Epithelial cell of alveolus of lung (primary cell): Measurements from ENCODE around the gene TCTN2. TPM values are rescaled to one million over a fixed set of nuclear protein-coding genes. Genes with fewer than 3 reads are reported as not detected.

Experiments
- total RNA-seq: library from RNA; depleted of rRNA; stranded (reverse); fragments of >200 nt; gene quantifications from 2 replicates; pipeline ENCODE4 v1.2.1, GENCODE V29; 2015

TCTN2 gene
- 6.9 and 8.4 TPM in 2 replicates for total RNA-seq

DNA sequence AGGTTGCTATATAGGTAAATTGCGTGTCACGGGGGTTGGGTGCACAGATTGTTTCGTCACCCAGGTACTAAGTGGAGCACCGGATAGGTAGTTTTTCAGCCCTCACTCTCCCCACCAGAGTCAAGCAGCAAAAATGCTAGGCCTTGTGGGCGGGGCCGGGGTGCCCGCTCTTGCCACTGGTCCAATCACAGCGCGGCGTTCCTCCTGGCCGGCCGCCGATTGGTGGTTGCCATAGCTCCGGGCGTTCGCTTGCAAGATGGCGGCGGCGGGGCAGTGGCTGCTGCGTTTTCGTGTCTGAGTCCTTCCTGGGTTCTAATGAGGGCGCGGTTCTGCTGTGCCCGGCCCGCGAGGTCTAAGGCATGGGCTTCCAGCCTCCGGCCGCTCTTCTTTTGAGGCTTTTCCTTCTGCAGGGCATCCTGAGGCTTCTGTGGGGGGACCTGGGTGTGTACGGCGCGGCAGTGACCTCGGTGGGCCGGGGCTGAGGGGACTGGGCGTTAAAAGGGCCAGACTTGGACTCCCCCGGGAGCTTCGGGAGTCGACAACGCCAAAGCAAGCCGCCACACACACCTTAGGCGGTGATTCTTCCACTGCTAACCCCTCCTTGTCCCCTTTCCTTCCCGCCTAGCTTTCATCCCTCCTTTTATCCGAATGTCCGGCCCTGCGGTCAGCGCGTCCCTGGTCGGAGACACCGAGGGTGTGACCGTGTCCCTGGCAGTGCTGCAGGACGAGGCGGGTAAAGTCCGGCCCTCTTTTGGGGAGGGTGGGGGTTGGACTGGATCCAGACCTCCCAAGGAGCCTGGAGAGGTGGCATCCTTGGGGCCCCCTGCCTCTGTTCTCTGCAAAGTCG lies at the start of gene TCTN2:
Gene TCTN2, plus strand, starts transcription at position 232 of the 847 bp plus-strand sequence. Its CDS starts 128 bp downstream, at position 360.

DNA sequence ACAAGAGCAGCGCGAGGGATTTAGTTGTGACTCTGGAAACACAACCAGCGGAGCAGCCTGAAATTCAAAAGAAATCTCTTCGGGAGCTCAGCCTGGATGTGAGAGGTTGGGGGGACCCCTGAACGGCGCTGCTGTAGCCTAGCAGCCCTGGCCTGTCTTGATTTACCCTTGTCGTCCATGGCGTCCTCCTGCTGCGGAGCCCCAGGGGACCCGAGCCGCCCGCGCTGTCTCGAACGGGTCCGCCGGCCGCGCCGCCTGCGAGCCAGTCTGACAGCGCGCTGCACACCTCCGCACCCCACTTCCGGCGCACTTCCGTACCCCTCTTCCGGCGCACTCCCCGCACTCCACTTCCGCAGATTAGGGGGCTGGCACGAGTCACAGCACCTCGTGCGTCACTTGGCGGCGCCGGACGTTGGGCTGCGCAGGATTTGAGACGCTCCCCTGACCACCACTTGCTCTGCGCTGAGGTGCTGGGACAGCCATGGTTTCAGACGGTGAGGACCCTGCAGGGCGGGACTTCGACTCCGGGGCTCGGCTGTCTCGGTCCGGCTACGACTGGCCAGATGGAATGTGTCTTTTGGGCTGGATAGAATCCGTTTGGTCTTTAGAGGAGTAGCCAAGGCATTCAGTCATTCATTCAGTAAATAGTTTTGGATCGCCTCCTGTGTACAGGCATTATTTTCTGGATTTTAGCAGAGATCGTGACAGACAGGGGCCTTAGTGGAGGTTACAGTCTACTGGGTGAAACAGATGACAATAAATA lies 37.4 kb upstream of the TCTN2 start, which contains the start of the genes EIF2B1 and GTF2H3:
Gene EIF2B1, minus strand, starts transcription at position 308 of the 763 bp plus-strand sequence. Its CDS starts 129 bp downstream, at position 179.
Gene GTF2H3, plus strand, starts transcription at position 451 of the 763 bp plus-strand sequence. Its CDS starts 31 bp downstream, at position 482.

Other genes with a start within 250 kb of the TCTN2 start
- 2.6 and 5.9 TPM in 2 replicates for gene RILPL2, start 234.4 kb upstream of the TCTN2 start, total RNA-seq
- gene SNRNP35, start 213.0 kb upstream of the TCTN2 start, total RNA-seq, result 7.5 and 13.1 TPM in 2 replicates
- 17.1 and 19.7 TPM in 2 replicates for gene RILPL1, start 137.4 kb upstream of the TCTN2 start, total RNA-seq
- gene TMED2, start 86.6 kb upstream of the TCTN2 start, total RNA-seq, result 204 and 237 TPM in 2 replicates
- gene DDX55, start 69.0 kb upstream of the TCTN2 start, total RNA-seq, result 11.0 and 14.6 TPM in 2 replicates
- gene EIF2B1, start 37.4 kb upstream of the TCTN2 start, total RNA-seq, result 57.1 and 80.9 TPM in 2 replicates
- gene GTF2H3, start 37.3 kb upstream of the TCTN2 start, total RNA-seq, result 24.4 and 37.4 TPM in 2 replicates
- gene ATP6V0A2, start 41.2 kb downstream of the TCTN2 start, total RNA-seq, result 8.5 and 11.6 TPM in 2 replicates
- gene DNAH10, start 91.2 kb downstream of the TCTN2 start, total RNA-seq, result 0.32 and 0.52 TPM in 2 replicates